Measurements from ENCODE around the gene FBN1.

Gene FBN1

GRCh38 chr15:48636511-48636910 lies 9.0 kb downstream of the FBN1 start:
- TF ChIP-seq CTCF (IDR thresholded peaks at IDR 0.05; ENCODE audit: low read length, missing control alignments), result no peak
- no peak for DNase-seq (ENCODE audit: low read depth)

DNA sequence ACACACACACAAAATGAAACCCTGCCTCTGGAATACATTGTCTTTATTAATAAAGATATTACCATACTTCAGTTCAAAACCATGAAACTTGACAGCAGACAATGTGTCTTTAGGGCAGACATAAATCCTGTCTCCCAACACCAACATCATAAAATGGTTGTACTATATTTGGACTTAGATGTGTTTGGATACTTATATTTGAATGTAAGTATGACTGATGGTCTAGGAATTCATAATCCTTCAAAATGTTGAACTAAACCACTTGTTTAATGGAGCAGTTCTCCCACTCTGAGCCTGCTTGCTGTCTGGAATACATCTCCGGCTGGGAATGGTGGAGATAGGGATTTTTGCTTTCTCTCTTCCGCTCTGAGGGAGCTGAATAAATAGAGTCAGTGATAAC lies 10.6 kb downstream of the FBN1 start:
- TF ChIP-seq CTCF (IDR thresholded peaks at IDR 0.05; ENCODE audit: low read length, missing control alignments), result no peak
- H3K4me3 ChIP-seq (replicated peaks; ENCODE audit: low read depth, low read length), result no peak overlapping the region
- DNase-seq (ENCODE audit: low read depth), result no peak

More at GRCh38 chr15:48636511-48636910, 9.0 kb downstream of the FBN1 start:
- H3K4me3 ChIP-seq (replicated peaks; ENCODE audit: low read depth, low read length), result no peak overlapping the region

DNA sequence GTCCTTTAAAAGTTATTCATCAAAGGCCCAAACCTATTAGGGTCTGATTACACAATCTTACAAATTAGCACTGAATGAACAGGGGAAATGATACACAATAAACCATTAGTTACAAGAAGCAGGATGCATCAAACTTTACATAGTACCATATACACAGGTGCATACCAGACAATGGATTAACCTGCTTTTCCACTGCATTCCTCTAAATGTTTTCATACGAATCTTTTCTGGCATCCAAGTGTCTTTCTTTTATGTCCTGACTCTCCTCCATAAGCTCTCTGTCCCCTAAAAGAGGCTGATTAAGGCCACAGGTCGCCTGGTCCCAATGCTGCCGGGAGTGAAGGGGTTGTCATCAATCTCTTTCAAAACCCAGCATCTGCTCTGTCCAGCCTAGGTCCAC lies 11.4 kb downstream of the FBN1 start:
- H3K4me3 ChIP-seq (replicated peaks; ENCODE audit: low read depth, low read length), result no peak overlapping the region
- no peak for DNase-seq (ENCODE audit: low read depth)
- no peak for TF ChIP-seq CTCF (IDR thresholded peaks at IDR 0.05; ENCODE audit: low read length, missing control alignments)

- no peak for DNase-seq (ENCODE audit: low read depth)
- TF ChIP-seq CTCF (IDR thresholded peaks at IDR 0.05; ENCODE audit: low read length, missing control alignments), result no peak
- no peak overlapping the region for H3K4me3 ChIP-seq (replicated peaks; ENCODE audit: low read depth, low read length)
Measured at GRCh38 chr15:48632651-48633050, 12.9 kb downstream of the FBN1 start.

- peak; percentile 48 for DNase-seq (ENCODE audit: low read depth)
- H3K4me3 ChIP-seq (replicated peaks; ENCODE audit: low read depth, low read length), result no peak overlapping the region
- TF ChIP-seq CTCF (IDR thresholded peaks at IDR 0.05; ENCODE audit: low read length, missing control alignments), result no peak
Measured at GRCh38 chr15:48631176-48631770, 14.2 kb downstream of the FBN1 start.

- no peak for TF ChIP-seq CTCF (IDR thresholded peaks at IDR 0.05; ENCODE audit: low read length, missing control alignments)
- no peak for DNase-seq (ENCODE audit: low read depth)
Measured at GRCh38 chr15:48630245-48630644, 15.3 kb downstream of the FBN1 start.

DNA sequence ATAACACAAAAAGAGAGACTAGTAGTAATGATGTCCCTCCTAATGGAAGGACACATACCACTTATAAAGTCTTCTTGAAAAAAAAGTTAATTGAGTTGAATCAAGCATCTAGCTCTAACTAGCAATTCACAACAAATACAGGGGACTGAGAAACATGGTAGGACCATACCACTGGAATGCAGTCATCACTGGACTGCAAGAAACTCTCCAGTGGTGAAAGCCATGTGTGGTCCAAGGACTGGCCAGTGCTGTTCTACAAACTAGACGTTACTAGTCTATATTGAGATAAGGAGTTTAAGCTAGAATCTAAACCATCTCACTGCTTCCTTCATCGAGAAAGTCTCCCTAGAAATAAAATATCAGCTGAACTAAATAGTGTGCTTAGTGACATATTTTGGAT lies 16.7 kb downstream of the FBN1 start:
- DNase-seq (ENCODE audit: low read depth), result no peak
- no peak overlapping the region for H3K4me3 ChIP-seq (replicated peaks; ENCODE audit: low read depth, low read length)
- no peak for TF ChIP-seq CTCF (IDR thresholded peaks at IDR 0.05; ENCODE audit: low read length, missing control alignments)

More at GRCh38 chr15:48630245-48630644, 15.3 kb downstream of the FBN1 start:
- no peak overlapping the region for H3K4me3 ChIP-seq (replicated peaks; ENCODE audit: low read depth, low read length)

Measured in fibroblast of pulmonary artery (primary cell).